ENCODE results near the gene CMIP.

CMIP gene

DNA sequence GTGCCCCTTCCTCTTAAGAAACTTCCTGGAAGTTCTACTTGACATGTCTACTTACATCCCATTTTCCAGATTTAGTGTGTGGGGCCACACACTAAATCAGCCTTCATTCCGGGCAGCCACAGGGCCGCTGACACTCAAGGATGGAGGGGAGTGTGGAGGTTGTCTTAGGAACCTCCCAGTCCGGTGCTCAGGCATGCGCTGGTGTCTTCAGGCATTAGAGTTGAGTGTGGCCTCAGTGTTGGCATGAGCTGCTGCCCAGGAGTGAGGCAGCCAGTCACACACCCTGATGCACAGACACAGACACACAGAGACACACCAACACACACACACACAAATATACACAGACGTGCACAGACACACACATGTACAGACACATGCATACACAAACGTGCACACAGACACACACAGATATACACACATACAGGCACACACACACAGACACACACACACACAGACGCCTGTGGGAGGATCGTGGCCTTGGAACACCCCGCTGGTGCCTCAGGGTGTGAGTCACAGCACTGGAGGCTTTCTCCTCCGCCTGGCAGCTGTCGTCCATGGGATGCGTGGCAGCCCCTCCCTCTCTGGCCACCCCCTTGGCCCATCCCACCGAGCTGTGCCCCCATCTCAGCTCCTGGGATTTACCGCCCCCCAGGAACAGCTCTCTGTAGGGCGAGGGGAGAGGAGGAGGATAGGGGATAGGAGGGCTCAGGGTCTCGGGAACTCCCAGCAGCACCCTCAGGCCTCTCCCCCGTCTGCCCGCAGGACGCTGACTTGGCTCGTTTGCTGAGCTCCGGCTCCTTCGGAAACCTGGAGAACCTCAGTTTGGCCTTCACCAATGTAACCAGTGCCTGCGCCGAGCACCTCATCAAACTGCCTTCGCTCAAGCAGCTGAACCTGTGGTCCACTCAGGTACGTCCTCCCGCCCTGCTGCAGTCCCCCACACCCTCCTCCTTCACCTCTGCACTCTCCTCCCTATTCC is 258.9 kb downstream of the CMIP start:
- no peak for DNase-seq (ENCODE audit: low spot score)

GRCh38 chr16:81705261-81705660 is 260.7 kb downstream of the CMIP start:
- DNase-seq (ENCODE audit: low spot score): no peak

DNA sequence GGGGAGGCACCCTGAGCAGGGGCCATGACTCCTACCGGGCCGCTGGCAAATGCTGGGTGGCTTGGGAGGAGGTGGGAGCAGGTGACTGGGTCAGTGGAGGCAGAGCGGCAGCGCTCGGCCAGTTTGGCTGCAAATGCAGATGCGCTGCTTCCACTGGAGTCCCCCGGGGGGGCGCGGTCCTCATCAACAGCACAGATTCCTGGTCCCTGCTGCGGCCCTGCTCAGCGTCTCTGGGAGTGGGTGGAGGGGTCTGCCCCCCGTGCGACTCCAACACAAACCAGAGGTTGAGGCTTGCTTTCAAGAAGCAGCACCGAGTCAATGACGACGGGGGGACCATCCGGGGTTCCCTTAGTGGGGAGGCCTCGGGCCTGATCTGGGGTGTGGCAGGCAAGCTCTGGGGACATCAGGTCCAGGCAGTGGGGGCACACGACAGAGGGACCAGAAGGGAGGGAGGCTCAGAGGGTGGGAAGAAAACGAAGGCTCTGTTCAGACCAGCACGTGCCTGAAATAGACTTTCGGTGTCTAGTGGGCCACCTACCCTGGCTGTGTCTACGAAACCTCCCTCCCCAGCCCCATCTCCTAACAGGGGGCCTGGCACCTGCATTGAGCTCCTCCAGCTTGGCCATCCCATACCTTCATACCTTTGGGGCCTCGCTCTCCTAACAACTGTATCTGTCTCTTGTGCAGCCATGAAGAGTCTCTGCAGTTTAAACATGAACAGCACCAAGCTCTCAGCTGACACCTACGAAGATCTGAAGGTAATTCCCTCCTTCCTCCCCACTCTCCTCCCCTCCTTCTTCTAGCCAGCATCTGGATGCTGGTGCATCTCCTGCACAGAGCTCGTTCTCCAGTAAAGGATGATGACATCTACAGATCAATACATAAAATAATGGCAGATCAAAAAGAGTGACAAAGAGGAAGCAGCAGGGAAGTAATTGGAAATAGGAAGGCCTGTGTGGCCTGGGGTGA is 262.0 kb downstream of the CMIP start:
- DNase-seq (ENCODE audit: low spot score): no peak

- peak; percentile 3 for DNase-seq (ENCODE audit: low spot score)
Measured at GRCh38 chr16:81707411-81708265, 263.0 kb downstream of the CMIP start.

- DNase-seq (ENCODE audit: low spot score): no peak
Measured at GRCh38 chr16:81708266-81709015, 263.8 kb downstream of the CMIP start.

DNA sequence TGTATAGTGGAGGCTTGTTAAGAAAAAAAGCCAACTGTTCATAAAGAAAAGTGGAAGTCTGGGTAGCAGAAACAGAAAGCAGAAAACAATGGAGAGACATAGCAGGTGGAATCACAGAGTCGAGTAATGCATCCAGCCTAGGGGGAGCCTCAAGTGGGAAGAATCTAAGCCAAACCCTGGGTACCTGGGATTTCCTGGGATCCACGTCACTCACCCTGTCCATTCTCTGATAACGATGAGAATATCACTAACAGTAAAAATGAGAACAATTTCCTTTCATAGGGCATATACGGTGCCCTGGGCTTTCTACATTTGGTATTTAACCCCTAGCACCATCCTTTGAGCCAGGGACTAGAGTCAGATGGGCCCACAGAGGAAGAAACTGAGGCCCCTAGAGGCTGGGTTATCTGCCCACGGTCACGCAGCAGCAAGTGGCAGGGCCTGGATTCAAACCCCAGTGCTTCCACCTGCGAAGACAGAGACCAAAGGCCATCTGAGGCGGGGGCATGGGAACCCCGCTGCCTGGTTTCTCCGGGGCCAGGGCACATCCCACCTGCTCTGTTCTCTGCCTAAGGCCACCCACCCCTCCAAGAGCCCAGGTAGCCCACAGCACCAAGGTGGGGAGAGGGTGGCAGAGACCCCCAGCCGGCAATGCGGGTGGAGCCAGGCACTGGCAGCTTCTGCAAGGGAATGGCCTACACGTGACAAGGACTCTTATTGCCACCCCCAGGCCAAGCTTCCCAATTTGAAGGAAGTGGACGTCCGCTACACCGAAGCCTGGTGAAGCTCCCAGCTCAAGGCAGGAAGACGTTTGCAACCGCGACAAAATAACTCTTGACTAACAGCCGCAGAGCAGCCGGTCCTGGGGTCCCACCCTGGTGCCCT is 264.6 kb downstream of the CMIP start:
- DNase-seq (ENCODE audit: low spot score): no peak

DNA sequence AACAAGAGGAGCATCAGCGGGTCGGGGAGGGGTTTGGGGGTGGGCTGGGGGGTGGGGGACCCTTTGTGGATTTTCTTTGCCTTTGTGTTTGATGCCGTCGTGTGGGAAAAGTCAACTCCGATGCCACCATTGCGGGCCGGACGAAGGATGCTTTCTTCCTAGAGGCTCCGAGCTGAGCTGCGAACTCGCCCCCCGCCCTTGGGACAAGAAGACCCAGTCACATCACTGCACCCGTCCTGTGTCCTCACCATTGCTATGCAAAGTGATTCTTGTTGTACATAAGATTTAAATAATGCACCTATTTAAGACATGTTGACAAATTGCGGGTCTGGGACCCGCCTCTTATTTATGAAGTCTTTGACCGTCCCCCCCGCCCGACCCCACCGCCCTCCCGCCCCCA is 265.4 kb downstream of the CMIP start:
- DNase-seq (ENCODE audit: low spot score): no peak

DNA sequence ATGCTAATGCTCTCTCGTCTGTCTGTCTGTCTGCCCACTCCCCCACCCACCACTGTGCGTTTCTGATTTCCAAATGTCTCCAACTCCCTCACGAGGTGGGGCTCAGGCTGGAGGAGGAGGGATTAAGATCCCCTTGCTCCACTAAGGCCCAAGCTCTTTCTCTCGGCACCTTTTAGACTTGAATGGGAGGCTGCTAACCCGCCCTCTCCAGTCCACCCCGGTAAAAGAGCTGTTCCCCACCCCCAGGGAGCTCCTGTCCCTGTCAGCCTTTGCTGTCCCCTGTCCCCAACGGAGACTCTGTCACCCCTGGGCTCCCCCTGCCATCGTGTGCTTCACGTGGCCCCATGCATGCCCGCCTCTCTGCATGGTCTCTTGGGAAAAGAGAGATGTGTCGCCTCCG is 266.0 kb downstream of the CMIP start:
- no peak for DNase-seq (ENCODE audit: low spot score)

- peak; percentile 32 for DNase-seq (ENCODE audit: low spot score)
Measured at GRCh38 chr16:81711657-81712319, 267.2 kb downstream of the CMIP start.

DNA sequence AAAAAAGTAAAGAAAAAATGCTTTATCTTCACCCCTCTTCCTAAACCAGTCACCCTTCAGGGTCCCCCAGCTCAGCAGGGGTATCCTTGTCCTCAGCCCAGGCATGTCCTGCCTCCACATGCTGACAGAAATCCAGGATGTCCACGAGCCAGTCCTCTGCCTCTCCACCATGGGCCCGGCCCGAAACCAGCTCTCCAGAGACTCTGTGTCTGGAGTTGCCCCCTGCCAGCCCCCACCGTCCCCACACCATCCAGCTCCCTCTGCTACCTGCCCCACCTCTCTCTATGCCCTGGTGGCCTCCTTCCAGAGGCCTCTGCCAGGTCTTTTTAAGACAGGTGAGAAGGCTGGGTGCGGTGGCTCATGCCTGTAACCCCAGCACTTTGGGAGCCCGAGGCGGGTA is 268.1 kb downstream of the CMIP start:
- DNase-seq (ENCODE audit: low spot score): no peak

- DNase-seq (ENCODE audit: low spot score): no peak
Measured at GRCh38 chr16:81713295-81713772, 268.7 kb downstream of the CMIP start.

GRCh38 chr16:81713796-81714195 is 269.2 kb downstream of the CMIP start:
- DNase-seq (ENCODE audit: low spot score): no peak

- DNase-seq (ENCODE audit: low spot score): no peak
Measured at GRCh38 chr16:81714583-81714982, 270.0 kb downstream of the CMIP start.

DNA sequence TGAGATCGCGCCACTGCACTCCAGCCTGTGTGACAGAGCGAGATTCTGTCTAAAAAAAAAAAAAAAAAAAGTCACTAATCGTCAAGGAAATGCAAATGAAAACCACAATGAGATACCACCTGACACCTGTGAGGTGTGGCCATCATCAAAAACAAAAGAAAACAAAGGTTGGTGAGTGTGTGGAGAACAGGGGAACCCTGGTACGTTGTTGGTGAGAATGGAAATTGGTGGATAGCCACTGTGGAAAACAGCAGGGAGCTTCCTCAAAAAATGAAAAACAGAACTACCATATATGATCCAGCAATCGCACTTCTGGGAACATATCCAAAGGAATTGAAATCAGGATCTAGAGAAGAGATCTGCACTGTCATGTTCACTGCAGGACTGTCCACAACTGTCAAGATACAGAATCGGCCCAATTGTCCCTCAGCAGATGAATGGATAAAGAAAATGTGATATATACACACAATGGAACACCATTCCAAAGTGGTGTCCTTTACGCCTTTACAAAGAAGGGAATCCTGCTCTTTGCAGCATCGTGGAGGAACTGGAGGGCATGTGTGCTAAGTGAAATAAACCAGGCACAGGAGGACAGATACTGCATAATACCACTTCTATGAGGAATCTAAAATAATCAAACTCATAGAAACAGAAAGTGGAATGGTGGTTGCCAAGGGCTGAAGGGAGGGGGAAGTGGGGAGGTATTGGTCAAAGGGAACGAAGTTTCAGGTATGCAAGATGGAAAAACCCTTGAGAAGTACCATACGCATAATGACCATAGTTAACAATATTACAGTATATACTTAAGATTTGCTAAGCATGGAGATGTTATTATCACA is 271.0 kb downstream of the CMIP start:
- DNase-seq (ENCODE audit: low spot score): no peak

GRCh38 chr16:81716478-81717225 is 272.0 kb downstream of the CMIP start:
- DNase-seq (ENCODE audit: low spot score): no peak

DNA sequence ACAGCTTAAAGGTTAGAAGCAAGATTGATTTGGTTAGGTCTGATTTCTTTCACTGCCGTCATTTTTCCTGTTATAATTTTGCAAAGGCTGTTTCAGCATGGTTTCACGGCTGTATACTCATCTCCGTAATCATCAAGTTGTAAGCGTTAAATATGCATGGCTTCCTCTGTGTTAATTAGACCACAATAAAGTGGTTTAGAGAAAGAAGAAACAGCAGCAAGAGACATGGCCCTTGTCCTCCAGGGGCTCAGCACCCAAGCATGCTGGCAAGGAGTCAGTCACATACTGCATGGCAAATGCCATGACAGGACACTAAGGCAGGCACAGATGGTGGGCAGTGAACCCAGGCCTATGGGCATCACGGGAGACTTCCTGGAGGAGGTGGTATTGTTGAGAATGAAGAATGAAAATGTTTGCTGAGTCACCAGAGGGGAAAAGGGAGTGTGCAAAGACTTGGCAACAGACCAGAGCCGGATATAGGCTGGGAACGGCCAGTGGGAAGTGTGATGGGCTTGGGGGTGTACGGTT is 273.1 kb downstream of the CMIP start:
- no peak for DNase-seq (ENCODE audit: low spot score)

DNA sequence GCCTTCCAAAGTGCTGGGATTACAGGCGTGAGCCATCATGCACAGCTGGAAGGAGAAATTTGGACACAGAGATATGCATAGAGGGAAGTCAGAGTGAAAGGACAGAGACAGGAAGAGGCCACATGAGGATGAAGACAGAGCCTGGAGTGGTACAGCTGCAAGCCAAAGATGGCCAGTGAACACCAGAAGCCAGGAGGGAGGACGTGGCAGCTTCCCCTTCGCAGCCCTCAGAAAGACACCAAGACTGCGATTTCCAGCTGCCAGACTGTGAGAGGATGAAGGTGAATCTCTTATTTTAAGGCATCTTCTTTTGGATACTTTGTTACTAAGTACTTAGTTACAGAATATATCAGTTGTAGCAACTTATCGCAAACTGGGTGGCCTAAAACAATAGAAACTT is 274.0 kb downstream of the CMIP start:
- no peak for DNase-seq (ENCODE audit: low spot score)
